Prostate gland (tissue), 2 donors: Measurements from ENCODE around the gene TICAM1. TPM values are rescaled to one million over a fixed set of nuclear protein-coding genes. Genes with fewer than 3 reads are reported as not detected.

ENCODE experiments used
- DNase-seq: peaks from one replicate; pipeline ENCODE4 v3.0.0-alpha.2; 2019; ENCODE audit warnings: low spot score
- H3K27ac ChIP-seq, 2 donors: fragments of 200-600 bp; sonication (generic); 2 replicates each; pipeline ENCODE4 v1.5.1; 2017 to 2019
- H3K27me3 ChIP-seq: fragments of 200-600 bp; sonication (generic); replicated peaks from 2 replicates; pipeline ENCODE4 v1.5.1; 2019; ENCODE audit not compliant: insufficient read depth
- H3K36me3 ChIP-seq, 2 donors: fragments of 200-600 bp; sonication (generic); 1 replicate in 1 of 2; 2 replicates in 1 of 2; pipeline versions ENCODE4 v1.5.1 to v1.8.1; 2017 to 2019
- H3K4me1 ChIP-seq: fragments of 200-600 bp; sonication (generic); replicated peaks from 2 replicates; pipeline ENCODE4 v1.5.1; 2019
- H3K4me3 ChIP-seq, 2 donors: fragments of 200-600 bp; sonication (generic); 2 replicates each; pipeline ENCODE4 v1.5.1; 2017 to 2019
- H3K9me3 ChIP-seq: fragments of 200-600 bp; sonication (generic); 2 replicates; pipeline ENCODE4 v1.5.1; 2017
- CTCF ChIP-seq, 4 experiments: fragments of 200-600 bp in 2 of 4; fragments of 450-650 bp in 2 of 4; sonication (generic) in 2 of 4; IDR thresholded peaks; 1 replicate in 3 of 4; 2 replicates in 1 of 4; pipeline ENCODE4 v1.5.1; 2016 to 2019; ENCODE audit warnings: antibody characterized with exemption in 4 of 4, mild to moderate bottlenecking in 2 of 4, moderate library complexity in 2 of 4
- POLR2A ChIP-seq: fragments of 450-650 bp; IDR thresholded peaks from one replicate; pipeline ENCODE4 v1.6.1; 2016; ENCODE audit warnings: antibody characterized with exemption, mild to moderate bottlenecking
- POLR2AphosphoS5 ChIP-seq: sonication (generic); formaldehyde crosslinking; IDR thresholded peaks from one replicate; pipeline ENCODE4 v1.6.1; 2017; ENCODE audit warnings: antibody characterized with exemption
- WGBS: methylation state at CpG from one replicate; pipeline ENCODE4 v1.1.5; 2018; 5-methylcytosine and 5-hydroxymethylcytosine counted together
- intact Hi-C: fragments of 100-400 bp; cut with DNase I; formaldehyde crosslinking; loops from one replicate; pipeline ENCODE4 v1.14.2; 2022
- total RNA-seq, 2 donors: library from RNA; depleted of rRNA; stranded (reverse); fragments of >200 nt; gene quantifications; one replicate each; pipeline ENCODE4 v1.1.0, GENCODE V29; 2016

Gene TICAM1
- total RNA-seq: 1 to 10 TPM; 8.3 to 9.1 TPM

DNA sequence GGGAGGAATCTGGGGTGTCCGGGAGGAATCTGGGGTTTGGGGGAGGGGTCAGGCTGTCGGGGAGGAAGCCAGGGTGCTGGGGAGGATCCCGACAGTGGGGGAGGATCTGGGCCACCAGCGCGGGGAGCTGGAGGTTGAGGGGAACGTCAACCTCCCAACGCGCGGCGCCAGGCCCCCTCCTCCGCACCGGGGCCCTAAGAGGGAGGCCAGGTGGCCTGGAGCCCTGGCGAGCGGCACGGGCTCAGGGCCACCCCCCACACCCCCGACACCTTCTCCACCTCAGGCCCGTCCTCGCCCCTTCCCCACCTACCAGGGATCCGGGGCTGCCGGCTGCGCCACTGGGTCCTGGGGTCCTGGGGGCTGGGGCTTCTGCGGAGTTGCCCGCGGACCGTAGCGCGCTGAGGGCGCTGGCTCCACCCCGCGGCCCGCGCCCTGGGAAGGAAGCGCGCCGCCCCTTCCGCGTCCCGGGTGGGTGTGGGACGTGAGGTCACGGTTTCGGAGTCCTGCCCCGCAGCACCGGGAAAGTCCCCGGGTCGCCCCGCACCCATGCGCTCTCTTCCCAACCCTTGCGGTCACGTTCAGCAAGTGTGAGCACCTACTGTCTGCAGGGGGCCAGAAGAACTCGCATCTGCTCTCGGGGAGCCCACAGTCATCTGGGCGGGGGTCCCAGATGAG lies at the start of gene TICAM1:
TICAM1 (minus strand) TSS at position 409 of the 675 bp plus-strand sequence. CDS start 13,335 bp downstream, outside the sequence.
- no peaks in the 10 kb centered on the region for H3K9me3 ChIP-seq
- peak within 1 kb of the TSS; percentile 78 to 86 for H3K4me3 ChIP-seq
- H3K27ac ChIP-seq: peak within 1 kb of the TSS; percentile 82 to 92
- intact Hi-C loops: no loop called here
- H3K27me3 ChIP-seq: no peaks in the 10 kb centered on the region
- under 1% methylated on average over 49 of the region's 52 CpGs for WGBS
- no peak for TF ChIP-seq CTCF (IDR thresholded peaks at IDR 0.05)
- TF ChIP-seq POLR2AphosphoS5: peak; percentile 65
- TF ChIP-seq POLR2A: peak; percentile 94
- peaks cover 2% of the 10 kb centered on the region for H3K4me1 ChIP-seq
- no peaks in the 10 kb centered on the region for H3K36me3 ChIP-seq
- peak; percentile 49 for DNase-seq

DNA sequence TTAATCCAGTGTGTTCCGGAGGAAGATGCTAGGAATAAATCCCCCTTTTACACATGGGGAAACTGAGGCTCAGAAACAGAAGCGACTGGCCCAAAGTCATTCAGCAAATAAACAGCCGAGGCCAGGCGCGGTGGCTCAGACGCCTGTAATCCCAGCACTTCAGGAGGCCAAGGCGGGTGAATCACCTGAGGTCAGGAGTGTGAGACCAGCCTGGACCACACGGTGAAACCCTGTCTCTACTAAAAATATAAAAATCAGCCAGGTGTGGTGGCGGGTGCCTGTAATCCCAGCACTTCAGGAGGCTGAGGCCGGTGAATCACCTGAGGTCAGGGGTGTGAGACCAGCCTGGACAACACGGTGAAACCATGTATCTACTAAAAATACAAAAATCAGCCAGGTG lies 47.5 kb upstream of the TICAM1 start:
- Histone ChIP-seq H3K27ac (peak overlapping the region; percentile 82), H3K4me3 (no peak overlapping the region), H3K36me3 (no peaks in the 10 kb centered on the region), H3K27me3 (no peaks in the 10 kb centered on the region), H3K9me3 (no peaks in the 10 kb centered on the region), H3K4me1 (peaks cover 11% of the 10 kb centered on the region)
- intact Hi-C loops: loop anchor here (2.0 kb wide), 1 partner anchor 32 kb away; no protein-coding TSS in a partner anchor
- WGBS: 96% methylated on average over 11 of the region's 11 CpGs
- no peak for DNase-seq
- TF ChIP-seq CTCF (IDR thresholded peaks at IDR 0.05) (no peak), POLR2AphosphoS5 (no peak), POLR2A (no peak)

DNA sequence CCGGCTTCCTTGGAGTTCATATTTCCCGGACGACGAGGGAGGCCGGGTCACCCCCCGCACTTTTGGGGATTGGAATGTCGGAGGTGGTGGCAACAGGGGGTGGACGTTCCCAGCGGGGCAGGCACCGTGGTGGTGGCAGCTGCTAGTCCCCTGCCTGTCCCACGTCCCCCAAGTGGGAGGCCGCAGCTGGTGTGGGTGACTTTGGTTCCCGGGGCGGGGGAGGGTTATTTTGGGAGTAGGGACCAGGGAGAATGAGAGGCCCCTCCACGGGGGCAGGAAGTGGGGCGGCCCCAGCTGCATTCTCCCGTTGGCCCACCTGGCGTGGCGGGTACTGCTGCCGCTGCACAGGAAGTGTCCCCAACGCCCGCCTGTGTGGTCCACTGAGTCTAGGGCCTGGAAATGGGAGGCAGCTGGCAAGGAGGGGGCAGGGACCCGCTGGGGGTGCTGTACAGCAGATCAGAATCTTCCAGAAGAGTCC lies 47.0 kb upstream of the TICAM1 start:
- TF ChIP-seq POLR2A (no peak), POLR2AphosphoS5 (no peak), CTCF (IDR thresholded peaks at IDR 0.05) (no peak)
- peaks cover 11% of the 10 kb centered on the region for H3K4me1 ChIP-seq
- 38% methylated on average over 23 of the region's 23 CpGs for WGBS
- H3K27ac ChIP-seq: peak overlapping the region; percentile 82
- no peaks in the 10 kb centered on the region for H3K27me3 ChIP-seq
- no peak for DNase-seq
- H3K4me3 ChIP-seq: no peak overlapping the region
- H3K9me3 ChIP-seq: no peaks in the 10 kb centered on the region
- H3K36me3 ChIP-seq: no peaks in the 10 kb centered on the region
- intact Hi-C loops: loop anchor here (2.0 kb wide), 1 partner anchor 32 kb away; no protein-coding TSS in a partner anchor

DNA sequence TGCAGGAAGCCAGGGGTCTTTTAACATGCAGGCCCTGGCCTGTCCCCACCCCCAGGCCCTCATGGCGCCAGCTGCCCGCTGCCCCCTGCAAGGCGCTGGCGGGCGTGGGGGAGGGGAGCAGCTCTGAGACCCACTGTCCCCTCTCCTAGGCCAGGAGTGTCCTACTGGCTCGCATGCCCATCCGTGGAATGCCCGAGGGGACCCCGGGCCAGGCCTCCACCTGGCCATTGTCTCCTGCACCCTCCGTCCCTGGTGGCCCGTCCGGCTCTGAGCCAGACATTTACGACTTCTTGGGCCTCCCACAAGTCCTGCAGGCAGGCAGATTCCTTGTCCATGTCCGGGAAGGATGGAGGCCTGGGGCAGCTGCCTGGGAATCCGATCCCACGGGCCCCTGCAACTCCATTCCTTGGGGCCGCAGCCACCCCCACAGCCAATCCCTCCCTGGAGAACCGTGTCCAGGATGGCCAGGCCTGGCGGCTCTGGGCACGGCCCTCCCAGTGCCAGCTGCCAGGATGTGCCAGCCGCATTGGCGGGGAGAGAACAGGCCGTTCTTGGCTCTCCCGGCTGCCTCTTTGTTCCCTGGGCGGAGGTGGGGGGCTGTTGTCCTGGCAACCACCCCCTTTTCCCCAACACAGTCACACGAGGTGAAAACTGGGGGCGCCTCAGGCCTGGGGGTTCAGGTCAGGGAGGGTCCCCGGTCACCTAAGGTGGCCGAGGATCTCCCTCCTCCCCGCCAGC lies 46.4 kb upstream of the TICAM1 start:
- TF ChIP-seq POLR2AphosphoS5 (peak; percentile 78), CTCF (IDR thresholded peaks at IDR 0.05) (no peak)
- H3K4me3 ChIP-seq: no peak overlapping the region
- H3K27ac ChIP-seq: peak overlapping the region; percentile 82
- WGBS: 23% methylated on average over 28 of the region's 30 CpGs
- H3K9me3 ChIP-seq: no peaks in the 10 kb centered on the region
- peak; percentile 76 for DNase-seq
- intact Hi-C loops: loop anchor here (2.0 kb wide), 1 partner anchor 33 kb away; no protein-coding TSS in a partner anchor
- peaks cover 11% of the 10 kb centered on the region for H3K4me1 ChIP-seq
- no peaks in the 10 kb centered on the region for H3K36me3 ChIP-seq
- H3K27me3 ChIP-seq: no peaks in the 10 kb centered on the region
